ENCODE results near the gene CDC25A.

DNA sequence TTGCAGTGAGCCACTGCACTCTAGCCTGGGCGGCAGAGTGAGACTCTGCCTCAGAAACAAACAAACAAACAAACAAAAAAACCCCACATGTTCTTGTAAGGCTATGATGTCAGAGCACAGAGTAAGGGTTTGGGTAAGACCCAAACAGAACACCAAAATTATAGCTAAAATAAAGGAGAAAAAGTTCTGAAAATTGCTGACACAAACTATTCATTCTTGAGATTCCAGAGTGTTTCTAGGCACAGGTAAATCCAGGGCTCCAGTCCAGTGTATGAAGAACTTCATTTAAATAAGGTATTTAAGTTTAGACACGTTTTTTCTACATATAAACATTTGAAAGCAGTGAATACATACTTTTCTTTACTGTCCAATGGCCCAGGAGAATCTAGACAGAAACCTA is 3.9 kb downstream of the CDC25A start:
- TF ChIP-seq CTCF (IDR thresholded peaks at IDR 0.05) (no peak), POLR2A (IDR thresholded peaks at IDR 0.05) (no peak)
